Neuronal stem cell (in vitro differentiated cells): ENCODE data around the gene MLLT3. TPM values are rescaled to one million over a fixed set of nuclear protein-coding genes. Genes with fewer than 3 reads are reported as not detected.

Source experiments
- DNase-seq: peaks from one replicate; pipeline ENCODE4 v3.0.0-alpha.2; 2013; ENCODE audit warnings: low spot score
- H2AFZ ChIP-seq: one replicate; pipeline ENCODE4 v1.6.1; 2013; ENCODE audit warnings: mild to moderate bottlenecking, low read length, inconsistent platforms
- H2AK5ac ChIP-seq: 2 replicates; pipeline ENCODE4 v1.6.1; 2013; ENCODE audit warnings: low read depth, mild to moderate bottlenecking, inconsistent platforms, low read length, moderate library complexity, mixed read lengths
- H2BK120ac ChIP-seq: 2 replicates; pipeline ENCODE4 v1.6.1; 2013; ENCODE audit warnings: low read depth, mild to moderate bottlenecking, inconsistent platforms, low read length, moderate library complexity, mixed read lengths
- H2BK12ac ChIP-seq: one replicate; pipeline ENCODE4 v1.6.1; 2013; ENCODE audit warnings: low read length, inconsistent platforms
- H2BK15ac ChIP-seq: 2 replicates; pipeline ENCODE4 v1.6.1; 2013; ENCODE audit warnings: mild to moderate bottlenecking, low read length, inconsistent platforms, mixed read lengths
- H2BK5ac ChIP-seq: one replicate; pipeline ENCODE4 v1.6.1; 2013; ENCODE audit warnings: inconsistent platforms, mild to moderate bottlenecking, low read length, moderate library complexity
- H3K14ac ChIP-seq: one replicate; pipeline ENCODE4 v1.6.1; 2013; ENCODE audit warnings: low read length, inconsistent platforms
- H3K18ac ChIP-seq: 2 replicates; pipeline ENCODE4 v1.6.1; 2013; ENCODE audit warnings: low read length, inconsistent platforms
- H3K23ac ChIP-seq: 2 replicates; pipeline ENCODE4 v1.6.1; 2013; ENCODE audit warnings: low read depth, mild to moderate bottlenecking, mixed read lengths, low read length, inconsistent platforms; ENCODE audit not compliant: poor library complexity
- H3K27ac ChIP-seq: replicated peaks from 3 replicates; pipeline ENCODE4 v1.5.1; 2013; ENCODE audit warnings: low read length, inconsistent platforms
- H3K27me3 ChIP-seq, 3 experiments: 2 replicates each; pipeline ENCODE4 v1.6.1; 2013; ENCODE audit warnings: low read length in 3 of 3, mild to moderate bottlenecking in 2 of 3, inconsistent platforms in 1 of 3, low read depth in 1 of 3, mixed read lengths in 1 of 3, moderate library complexity in 1 of 3; ENCODE audit not compliant: control insufficient read depth in 3 of 3, insufficient read depth in 3 of 3
- H3K36me3 ChIP-seq, 2 donors: replicated peaks in 1 of 2; 2 replicates each; pipeline ENCODE4 v1.6.1; 2013; ENCODE audit warnings: low read length in 2 of 2; ENCODE audit not compliant: control insufficient read depth in 2 of 2, insufficient read depth in 2 of 2
- H3K4ac ChIP-seq: 2 replicates; pipeline ENCODE4 v1.6.1; 2013; ENCODE audit warnings: inconsistent platforms, mild to moderate bottlenecking, low read length, moderate library complexity
- H3K4me1 ChIP-seq, 2 donors: 1 replicate in 1 of 2; 2 replicates in 1 of 2; pipeline ENCODE4 v1.6.1; 2013; ENCODE audit warnings: low read length in 2 of 2, low read depth in 1 of 2; ENCODE audit not compliant: control insufficient read depth in 2 of 2, insufficient read depth in 1 of 2
- H3K4me2 ChIP-seq: one replicate; pipeline ENCODE4 v1.6.1; 2013; ENCODE audit warnings: mild to moderate bottlenecking, low read length, inconsistent platforms; ENCODE audit not compliant: insufficient read depth, poor library complexity, severe bottlenecking
- H3K4me3 ChIP-seq, 2 donors: 2 replicates each; pipeline ENCODE4 v1.5.1; 2013; ENCODE audit warnings: low read length in 2 of 2, mild to moderate bottlenecking in 2 of 2, inconsistent platforms in 1 of 2, moderate library complexity in 1 of 2
- H3K79me1 ChIP-seq: one replicate; pipeline ENCODE4 v1.6.1; 2013; ENCODE audit warnings: low read depth, mild to moderate bottlenecking, inconsistent platforms, low read length, moderate library complexity
- H3K9ac ChIP-seq: one replicate; pipeline ENCODE4 v1.6.1; 2013; ENCODE audit warnings: mild to moderate bottlenecking, low read depth, low read length, inconsistent platforms; ENCODE audit not compliant: poor library complexity
- H3K9me3 ChIP-seq, 2 donors: replicated peaks in 1 of 2; 2 replicates each; pipeline versions ENCODE3 to v1.6.1; 2013; ENCODE audit warnings: low read length in 2 of 2, mild to moderate bottlenecking in 2 of 2, inconsistent platforms in 1 of 2, low read depth in 1 of 2, mixed read lengths in 1 of 2, moderate library complexity in 1 of 2; ENCODE audit not compliant: control insufficient read depth in 2 of 2, insufficient read depth in 1 of 2
- H4K8ac ChIP-seq: one replicate; pipeline ENCODE4 v1.6.1; 2013; ENCODE audit warnings: low read depth, mild to moderate bottlenecking, inconsistent platforms, low read length, moderate library complexity
- H4K91ac ChIP-seq: one replicate; pipeline ENCODE4 v1.6.1; 2013; ENCODE audit warnings: low read length, low read depth, mild to moderate bottlenecking, inconsistent platforms; ENCODE audit not compliant: poor library complexity
- WGBS, 2 donors: extraction: QIAGEN DNeasy Blood & Tissue Kit; methylation state at CpG; one replicate each; pipeline ENCODE4 v1.1.7; 2013; ENCODE audit warnings: missing lambda C conversion rate in 2 of 2, mixed read lengths in 1 of 2; ENCODE audit not compliant: insufficient read length in 2 of 2, insufficient replicate concordance in 1 of 2; ENCODE audit errors: extremely low coverage in 2 of 2; 5-methylcytosine and 5-hydroxymethylcytosine counted together
- polyA plus RNA-seq, 2 experiments: library from polyadenylated mRNA; stranded (reverse); fragments of 200-250 nt; gene quantifications; one replicate each; pipeline ENCODE4 v1.2.3, GENCODE V29; 2013

MLLT3 gene
- 26.2 TPM for polyA plus RNA-seq (2013, experiment 1 of 2)
- 27.1 TPM for polyA plus RNA-seq (2013, experiment 2 of 2)

DNA sequence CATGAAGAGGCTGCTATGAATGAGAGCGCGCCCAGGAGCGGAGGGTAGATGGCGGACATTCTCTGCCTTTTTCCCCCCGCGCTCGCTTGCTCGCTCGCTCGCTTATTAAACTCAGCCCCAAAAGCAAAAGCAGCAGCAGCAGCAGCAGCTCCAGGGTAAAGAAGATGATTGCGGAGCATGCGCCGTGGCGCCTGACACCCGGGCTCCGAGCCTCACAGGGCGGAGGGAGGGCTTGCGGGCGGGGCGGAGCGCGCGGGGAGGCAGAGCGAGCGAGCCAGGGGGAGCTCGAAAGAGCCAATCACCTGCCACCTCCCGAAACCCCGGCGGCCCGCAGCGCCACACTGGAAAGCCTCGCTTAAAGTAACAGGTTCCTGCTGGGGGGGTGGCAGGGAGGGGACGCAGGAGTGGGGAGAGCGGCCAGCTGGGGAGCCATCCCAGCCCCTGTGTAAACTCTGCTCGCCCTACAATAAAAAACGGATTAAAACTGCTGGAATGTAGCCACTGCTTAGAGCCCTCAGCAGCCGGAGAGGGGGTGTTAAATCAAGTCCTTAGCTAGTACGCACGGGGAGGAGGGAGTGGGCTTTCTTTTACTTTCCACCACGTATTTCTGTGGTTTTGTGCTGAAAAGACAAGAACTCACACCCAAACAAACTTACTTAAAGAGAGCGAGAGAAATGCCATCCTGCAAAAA, at the start of gene MLLT3:
MLLT3 (minus strand) TSS at position 170 of the 691 bp plus-strand sequence.
- Histone ChIP-seq H3K4me3 (peak within 1 kb of the TSS; percentile 93 to 97), H3K9ac (peak within 1 kb of the TSS; percentile 96), H3K14ac (peak within 1 kb of the TSS; percentile 95), H3K23ac (peak within 1 kb of the TSS; percentile 65), H3K4ac (no peak within 1 kb of the TSS), H2BK12ac (peak within 1 kb of the TSS; percentile 88), H4K91ac (no peak within 1 kb of the TSS), H2BK5ac (peak within 1 kb of the TSS; percentile 93), H3K27me3 (peaks cover 0 to 28% (median 2%) of the 10 kb centered on the region in 3 experiments), H3K27ac (peak within 1 kb of the TSS; percentile 91), H3K4me1 (peaks cover 5 to 6% of the 10 kb centered on the region in 2 donors), H2BK15ac (peak within 1 kb of the TSS; percentile 88), H3K18ac (peak within 1 kb of the TSS; percentile 97), H3K79me1 (peaks cover 8% of the 10 kb centered on the region), H2BK120ac (peak within 1 kb of the TSS; percentile 72), H4K8ac (no peak within 1 kb of the TSS), H2AK5ac (no peak within 1 kb of the TSS), H3K4me2 (peak within 1 kb of the TSS; percentile 98), H3K36me3 (no peaks in the 10 kb centered on the region), H3K9me3 (no peaks in the 10 kb centered on the region), H2AFZ (peak within 1 kb of the TSS; percentile 98)
- no CpG with 5 or more reads among the region's 41 CpGs for WGBS, 2 donors
- peak; percentile 91 for DNase-seq

DNA sequence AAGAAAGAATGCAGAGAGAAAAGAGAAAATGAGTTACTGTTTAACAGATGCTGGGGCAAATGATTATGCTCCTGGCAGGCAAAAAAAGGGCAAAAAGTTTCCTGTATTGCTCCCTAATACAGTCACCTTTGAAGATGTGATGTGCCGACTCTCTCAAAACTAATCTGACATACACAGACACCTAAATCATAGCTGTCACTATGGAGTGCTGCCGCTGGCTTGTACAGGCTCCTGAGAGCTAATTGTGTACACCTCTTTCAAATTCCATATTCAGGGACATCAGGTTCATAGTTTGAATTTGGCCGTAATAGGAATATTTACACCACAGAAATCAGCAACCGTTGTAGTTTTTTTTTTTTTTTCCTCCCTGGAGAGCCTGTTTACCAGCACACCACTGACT, 49.3 kb upstream of the MLLT3 start:
- no peaks in the 10 kb centered on the region for H3K27me3 ChIP-seq
- no peak overlapping the region for H2BK15ac ChIP-seq
- peaks cover 0 to 3% of the 10 kb centered on the region in 2 donors for H3K4me1 ChIP-seq
- no peaks in the 10 kb centered on the region for H3K79me1 ChIP-seq
- H2BK120ac ChIP-seq, result no peak overlapping the region
- H2AFZ ChIP-seq, result no peak overlapping the region
- H3K14ac ChIP-seq, result no peak overlapping the region
- peaks cover 0 to 5% of the 10 kb centered on the region in 2 donors for H3K9me3 ChIP-seq
- H3K4me2 ChIP-seq, result no peak overlapping the region
- DNase-seq, result no peak
- H3K23ac ChIP-seq, result no peak overlapping the region
- H3K4ac ChIP-seq, result no peak overlapping the region
- H2BK12ac ChIP-seq, result no peak overlapping the region
- no peak overlapping the region for H4K8ac ChIP-seq
- H4K91ac ChIP-seq, result no peak overlapping the region
- no peak overlapping the region for H3K9ac ChIP-seq
- no CpG with 5 or more reads among the region's 4 CpGs for WGBS, 2 donors
- H3K27ac ChIP-seq, result no peak overlapping the region
- H2AK5ac ChIP-seq, result no peak overlapping the region
- no peak overlapping the region for H2BK5ac ChIP-seq
- no peak overlapping the region for H3K18ac ChIP-seq
- H3K36me3 ChIP-seq, result no peaks in the 10 kb centered on the region
- no peak overlapping the region for H3K4me3 ChIP-seq

DNA sequence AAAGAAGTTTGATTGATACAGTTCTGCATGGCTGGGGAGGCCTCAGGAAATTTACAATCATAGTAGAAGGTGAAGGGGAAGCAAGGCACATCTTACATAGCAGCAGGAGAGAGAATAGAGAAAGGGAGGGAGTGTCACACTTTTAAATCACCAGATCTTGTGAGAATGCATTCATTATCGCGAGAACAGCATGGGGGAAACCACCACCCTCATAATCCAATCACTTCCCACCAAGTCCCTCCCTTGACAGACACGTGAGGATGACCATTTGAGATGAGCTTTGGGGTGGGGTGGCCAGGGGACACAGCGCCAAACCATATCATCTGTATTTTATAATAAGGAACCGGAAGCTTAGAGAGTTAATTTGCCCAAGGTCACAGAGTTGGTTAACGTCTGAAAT, 48.1 kb upstream of the MLLT3 start:
- Histone ChIP-seq H2BK12ac (no peak overlapping the region), H2AK5ac (no peak overlapping the region), H3K9ac (no peak overlapping the region), H3K14ac (no peak overlapping the region), H2AFZ (no peak overlapping the region), H3K18ac (no peak overlapping the region), H3K79me1 (no peaks in the 10 kb centered on the region), H3K4me3 (no peak overlapping the region), H2BK120ac (no peak overlapping the region), H4K91ac (no peak overlapping the region), H3K36me3 (no peaks in the 10 kb centered on the region), H2BK15ac (no peak overlapping the region), H3K4me2 (no peak overlapping the region), H2BK5ac (no peak overlapping the region), H3K27ac (no peak overlapping the region), H3K4me1 (peaks cover 0 to 3% of the 10 kb centered on the region in 2 donors), H3K9me3 (no peaks in the 10 kb centered on the region), H4K8ac (no peak overlapping the region), H3K4ac (no peak overlapping the region), H3K23ac (no peak overlapping the region), H3K27me3 (no peaks in the 10 kb centered on the region)
- no peak for DNase-seq
- whole genome bisulfite sequencing, 2 donors, result no CpG with 5 or more reads among the region's 6 CpGs

DNA sequence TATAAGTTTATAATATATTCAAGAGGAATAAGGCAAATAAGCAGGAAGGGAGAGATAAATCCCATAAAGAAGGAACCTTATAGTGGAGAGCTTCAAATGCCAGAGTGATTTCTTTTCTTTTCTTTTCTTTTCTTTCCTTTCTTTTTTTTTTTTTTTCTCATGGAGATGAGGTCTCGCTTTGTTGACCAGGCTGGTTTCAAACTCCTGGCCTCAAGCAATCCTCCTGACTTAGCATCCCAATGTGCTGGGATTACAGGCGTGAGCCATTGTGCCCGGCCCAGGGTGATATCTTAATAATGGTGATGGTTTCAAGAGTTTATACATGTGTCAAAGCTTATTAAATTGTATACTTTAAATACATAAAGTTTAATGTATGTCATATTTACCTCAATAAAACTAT, 42.2 kb upstream of the MLLT3 start:
- H4K8ac ChIP-seq, result no peak overlapping the region
- H3K4ac ChIP-seq, result no peak overlapping the region
- no peaks in the 10 kb centered on the region for H3K79me1 ChIP-seq
- no peaks in the 10 kb centered on the region for H3K36me3 ChIP-seq
- no peak overlapping the region for H3K23ac ChIP-seq
- H2BK12ac ChIP-seq, result no peak overlapping the region
- peaks cover 2 to 14% of the 10 kb centered on the region in 2 donors for H3K4me1 ChIP-seq
- H3K27me3 ChIP-seq, result no peaks in the 10 kb centered on the region
- H2BK120ac ChIP-seq, result no peak overlapping the region
- H3K14ac ChIP-seq, result no peak overlapping the region
- no peak overlapping the region for H3K9ac ChIP-seq
- no peak overlapping the region for H4K91ac ChIP-seq
- H3K4me3 ChIP-seq, result no peak overlapping the region
- no CpG with 5 or more reads among the region's 3 CpGs for WGBS, 2 donors
- no peak overlapping the region for H3K4me2 ChIP-seq
- H3K18ac ChIP-seq, result no peak overlapping the region
- no peak overlapping the region for H2AFZ ChIP-seq
- no peak overlapping the region for H3K27ac ChIP-seq
- no peak overlapping the region for H2AK5ac ChIP-seq
- H2BK5ac ChIP-seq, result no peak overlapping the region
- no peaks in the 10 kb centered on the region for H3K9me3 ChIP-seq
- no peak for DNase-seq
- no peak overlapping the region for H2BK15ac ChIP-seq
